Lower leg skin (tissue), 4 donors: ENCODE measurements around the gene FLNB. TPM values are rescaled to one million over a fixed set of nuclear protein-coding genes. Genes with fewer than 3 reads are reported as not detected.

ENCODE experiments used
- DNase-seq, 2 donors: peaks; one replicate each; pipeline ENCODE4 v3.0.0-alpha.2; 2019; ENCODE audit warnings: low spot score in 2 of 2
- H3K4me3 ChIP-seq: fragments of 200-600 bp; sonication (generic); 2 replicates; pipeline ENCODE4 v1.5.1; 2017; ENCODE audit warnings: mild to moderate bottlenecking, low read depth; ENCODE audit not compliant: poor library complexity, severe bottlenecking
- POLR2A ChIP-seq, 2 donors: fragments of 450-650 bp; IDR thresholded peaks; one replicate each; pipeline ENCODE4 v1.6.1; 2016 to 2017; ENCODE audit warnings: antibody characterized with exemption in 2 of 2, mild to moderate bottlenecking in 1 of 2, moderate library complexity in 1 of 2
- WGBS, 2 donors: methylation state at CpG; one replicate each; pipeline ENCODE4 v1.1.5; 2018; 5-methylcytosine and 5-hydroxymethylcytosine counted together
- intact Hi-C: fragments of 100-400 bp; cut with DNase I; formaldehyde crosslinking; loops from one replicate; pipeline ENCODE4 v1.15.0; 2023; ENCODE audit warnings: low total_unique reads
- total RNA-seq, 4 donors: library from RNA; depleted of rRNA; stranded (reverse); fragments of >200 nt; gene quantifications; one replicate each; pipeline ENCODE4 v1.1.0, GENCODE V29; 2016
- TF ChIP-seq, protein P1 (sequence below), 3 donors: fragments of 450-650 bp; IDR thresholded peaks; one replicate each; pipeline ENCODE4 v1.5.1; 2016; ENCODE audit warnings: antibody characterized with exemption in 3 of 3, mild to moderate bottlenecking in 3 of 3, moderate library complexity in 2 of 3

FLNB gene
- total RNA-seq, 4 donors from 2014 or later = 108 to 155 (median 128) TPM

DNA sequence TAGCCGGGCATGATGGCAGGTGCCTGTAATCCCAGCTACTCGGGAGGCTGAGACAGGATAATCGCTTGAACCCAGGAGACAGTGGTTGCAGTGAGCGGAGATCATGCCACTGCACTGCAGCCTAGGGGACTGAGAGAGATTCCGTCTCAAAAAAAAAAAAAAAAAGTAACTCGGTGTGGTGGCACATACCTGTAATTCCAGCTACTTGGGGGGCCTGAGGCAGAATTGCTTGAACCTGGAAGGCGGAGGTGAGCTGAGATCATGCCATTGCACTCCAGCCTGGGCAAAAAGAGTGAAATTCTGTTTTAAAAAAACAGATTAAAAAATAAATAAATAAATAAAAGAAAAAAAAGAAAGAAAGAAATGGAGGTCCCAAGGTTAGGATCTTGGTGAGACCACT is 6.2 kb upstream of the FLNB start:
- no peak for TF ChIP-seq POLR2A (IDR thresholded peaks at IDR 0.05)
- TF ChIP-seq, protein P1, sequence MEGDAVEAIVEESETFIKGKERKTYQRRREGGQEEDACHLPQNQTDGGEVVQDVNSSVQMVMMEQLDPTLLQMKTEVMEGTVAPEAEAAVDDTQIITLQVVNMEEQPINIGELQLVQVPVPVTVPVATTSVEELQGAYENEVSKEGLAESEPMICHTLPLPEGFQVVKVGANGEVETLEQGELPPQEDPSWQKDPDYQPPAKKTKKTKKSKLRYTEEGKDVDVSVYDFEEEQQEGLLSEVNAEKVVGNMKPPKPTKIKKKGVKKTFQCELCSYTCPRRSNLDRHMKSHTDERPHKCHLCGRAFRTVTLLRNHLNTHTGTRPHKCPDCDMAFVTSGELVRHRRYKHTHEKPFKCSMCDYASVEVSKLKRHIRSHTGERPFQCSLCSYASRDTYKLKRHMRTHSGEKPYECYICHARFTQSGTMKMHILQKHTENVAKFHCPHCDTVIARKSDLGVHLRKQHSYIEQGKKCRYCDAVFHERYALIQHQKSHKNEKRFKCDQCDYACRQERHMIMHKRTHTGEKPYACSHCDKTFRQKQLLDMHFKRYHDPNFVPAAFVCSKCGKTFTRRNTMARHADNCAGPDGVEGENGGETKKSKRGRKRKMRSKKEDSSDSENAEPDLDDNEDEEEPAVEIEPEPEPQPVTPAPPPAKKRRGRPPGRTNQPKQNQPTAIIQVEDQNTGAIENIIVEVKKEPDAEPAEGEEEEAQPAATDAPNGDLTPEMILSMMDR (IDR thresholded peaks at IDR 0.05) = no peak
- H3K4me3 ChIP-seq = no peak overlapping the region
- WGBS, 2 donors = 84% methylated on average over 7 of the region's 7 CpGs
- intact Hi-C loops = no loop called here
- no peak for DNase-seq

DNA sequence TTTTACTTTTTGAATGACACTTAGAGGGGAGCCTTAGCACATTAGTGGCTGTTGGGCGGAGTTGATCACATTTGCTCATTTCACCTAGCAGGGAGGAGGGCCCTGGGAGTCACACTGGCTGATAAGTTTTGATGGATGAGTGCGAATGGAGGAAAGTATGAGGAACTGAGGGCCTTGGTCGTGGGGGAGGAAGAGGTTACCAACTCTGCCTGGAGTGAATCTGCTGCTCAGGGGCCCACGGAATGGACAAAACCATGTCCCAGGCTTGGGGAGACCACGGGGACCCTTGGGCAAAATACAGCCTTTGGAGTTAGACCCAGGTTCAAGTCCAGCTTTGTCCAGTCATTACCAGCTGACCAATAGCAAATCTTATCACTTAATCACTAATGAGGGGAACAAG is 5.1 kb upstream of the FLNB start:
- no peak overlapping the region for H3K4me3 ChIP-seq
- intact Hi-C loops = no loop called here
- no peak for DNase-seq
- TF ChIP-seq, protein P1 (IDR thresholded peaks at IDR 0.05) = no peak
- no peak for TF ChIP-seq POLR2A (IDR thresholded peaks at IDR 0.05)
- WGBS, 2 donors = 85 to 87% methylated on average over 5 of the region's 5 CpGs

DNA sequence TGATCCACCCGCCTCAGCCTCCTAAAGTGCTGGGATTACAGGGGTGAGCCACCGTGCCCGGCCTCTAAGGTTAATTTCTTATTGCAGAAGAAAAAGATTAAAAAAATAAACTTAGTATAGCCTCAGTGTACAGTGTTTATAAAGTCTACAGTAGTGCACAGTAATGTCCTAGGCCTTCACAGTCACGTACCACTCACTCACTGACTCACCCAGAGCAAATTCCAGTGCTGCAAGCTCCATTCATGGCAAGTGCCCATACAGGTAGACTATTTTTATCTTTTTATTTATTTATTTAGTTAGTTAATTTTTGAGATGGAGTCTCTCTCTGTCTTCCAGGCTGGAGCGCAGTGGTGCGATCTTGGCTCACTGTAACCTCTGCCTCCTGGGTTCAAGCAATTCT is 3.2 kb upstream of the FLNB start:
- no peak overlapping the region for H3K4me3 ChIP-seq
- intact Hi-C loops = no loop called here
- DNase-seq = no peak
- 85 to 91% methylated on average over 6 of the region's 6 CpGs for WGBS, 2 donors
- TF ChIP-seq, protein P1 (IDR thresholded peaks at IDR 0.05) = no peak
- no peak for TF ChIP-seq POLR2A (IDR thresholded peaks at IDR 0.05)

DNA sequence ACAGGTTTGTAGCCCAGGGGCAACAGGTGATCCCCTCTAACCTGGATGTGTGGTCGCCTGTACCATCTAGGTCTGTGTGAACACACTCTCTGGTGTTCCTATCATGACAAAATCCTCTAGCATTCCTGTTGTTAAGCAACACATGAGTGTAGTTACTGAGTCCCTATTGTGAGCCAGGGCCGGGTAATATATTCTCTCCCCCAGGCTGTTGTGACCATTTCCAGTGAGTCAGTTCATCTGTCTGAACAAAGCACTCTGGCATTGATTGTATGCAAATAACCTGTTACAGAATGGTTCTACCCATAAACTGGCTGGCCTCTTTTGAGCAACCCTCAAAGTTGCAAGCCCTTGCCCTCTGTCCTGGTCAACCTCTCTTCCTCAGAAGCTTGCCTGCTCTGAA is 2.6 kb upstream of the FLNB start:
- 46 to 48% methylated on average over 2 of the region's 2 CpGs for WGBS, 2 donors
- TF ChIP-seq, protein P1 (IDR thresholded peaks at IDR 0.05) = no peak
- no peak for TF ChIP-seq POLR2A (IDR thresholded peaks at IDR 0.05)
- intact Hi-C loops = no loop called here
- DNase-seq = no peak
- no peak overlapping the region for H3K4me3 ChIP-seq

DNA sequence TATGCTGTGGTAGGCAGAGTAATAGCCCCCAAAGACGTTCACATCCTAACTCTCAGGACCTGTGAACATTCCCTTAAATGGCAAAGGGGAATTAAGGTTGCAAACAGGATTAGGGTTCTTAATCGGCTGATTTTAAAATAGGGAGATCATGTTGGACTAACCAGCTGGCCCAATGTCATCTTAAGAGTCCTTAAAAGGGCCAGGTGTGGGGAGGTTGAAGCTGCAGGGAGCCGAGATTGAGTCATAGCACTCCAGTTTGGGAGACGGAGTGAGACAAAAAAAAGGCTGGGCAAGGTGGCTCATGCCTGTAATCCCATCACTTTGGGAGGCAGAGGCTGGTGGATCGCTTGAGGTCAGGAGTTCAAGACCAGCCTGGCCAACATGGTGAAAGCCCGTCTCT is 1.6 kb upstream of the FLNB start:
- 66% methylated on average over 6 of the region's 6 CpGs for WGBS, 2 donors
- TF ChIP-seq, protein P1 (IDR thresholded peaks at IDR 0.05) = no peak
- TF ChIP-seq POLR2A (IDR thresholded peaks at IDR 0.05) = no peak
- no peak for DNase-seq
- H3K4me3 ChIP-seq = no peak overlapping the region
- intact Hi-C loops = no loop called here

DNA sequence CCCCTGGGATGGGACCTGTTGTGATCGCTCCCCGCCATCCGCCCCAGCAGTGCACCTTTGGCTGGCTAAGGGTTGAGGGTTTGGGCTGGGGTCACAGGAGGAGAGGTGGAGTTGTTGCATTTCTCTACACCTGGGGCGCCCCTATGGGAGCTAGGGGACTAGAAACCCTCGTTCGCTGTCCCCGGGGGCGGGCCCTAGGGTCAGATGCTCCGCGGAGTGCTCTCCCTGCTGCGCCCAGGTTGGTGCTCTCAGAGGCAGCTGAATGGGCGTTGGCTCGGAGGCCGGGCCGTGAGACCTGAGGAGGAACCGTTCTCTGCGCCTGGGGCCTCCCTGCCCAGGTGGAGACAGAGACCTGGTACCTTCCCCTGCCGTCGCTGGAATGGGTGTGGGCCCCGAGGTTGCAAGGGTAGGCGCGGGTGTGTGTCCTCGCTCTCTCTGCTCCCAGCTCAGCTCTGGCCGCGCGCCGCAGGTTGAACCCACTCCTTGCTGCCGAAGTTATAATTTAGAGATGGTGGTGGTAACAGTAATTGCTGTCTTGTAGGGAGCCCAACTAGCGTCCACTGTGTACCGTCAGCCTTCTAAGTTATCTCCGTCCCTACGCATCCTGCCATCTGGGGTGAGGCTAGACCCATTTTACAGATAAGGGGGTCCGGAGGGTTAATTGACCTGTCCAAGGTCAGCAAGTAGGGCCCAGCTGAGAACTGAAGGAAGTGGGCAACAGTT is 965 bp downstream of the FLNB start:
- no peak for TF ChIP-seq POLR2A (IDR thresholded peaks at IDR 0.05)
- TF ChIP-seq, protein P1 (IDR thresholded peaks at IDR 0.05) = no peak
- 6 to 8% methylated on average over 15 to 31 of the region's 33 CpGs for WGBS, 2 donors
- DNase-seq = peak in 1 of 2 donors; percentile 90
- peak overlapping the region; percentile 63 for H3K4me3 ChIP-seq
- intact Hi-C loops = no loop called here
